Left renal cortex interstitium (tissue), 4 donors: ENCODE measurements around the gene TRIM17. TPM values are rescaled to one million over a fixed set of nuclear protein-coding genes. Genes with fewer than 3 reads are reported as not detected.

Experiments
- DNase-seq, 4 donors: peaks; one replicate each; pipeline ENCODE4 v3.0.0-alpha.2; 2013; ENCODE audit warnings: low read depth in 4 of 4, low spot score in 2 of 4, missing footprints in 1 of 4
- polyA plus RNA-seq, 4 donors: library from polyadenylated mRNA; unstranded; fragments of 120-200 nt; gene quantifications; one replicate each; pipeline ENCODE4 v1.2.1, GENCODE V29; 2013; ENCODE audit not compliant: insufficient read length in 4 of 4

TRIM17 gene
- polyA plus RNA-seq, 4 donors = 4.6 to 14.0 (median 8.7) TPM

DNA sequence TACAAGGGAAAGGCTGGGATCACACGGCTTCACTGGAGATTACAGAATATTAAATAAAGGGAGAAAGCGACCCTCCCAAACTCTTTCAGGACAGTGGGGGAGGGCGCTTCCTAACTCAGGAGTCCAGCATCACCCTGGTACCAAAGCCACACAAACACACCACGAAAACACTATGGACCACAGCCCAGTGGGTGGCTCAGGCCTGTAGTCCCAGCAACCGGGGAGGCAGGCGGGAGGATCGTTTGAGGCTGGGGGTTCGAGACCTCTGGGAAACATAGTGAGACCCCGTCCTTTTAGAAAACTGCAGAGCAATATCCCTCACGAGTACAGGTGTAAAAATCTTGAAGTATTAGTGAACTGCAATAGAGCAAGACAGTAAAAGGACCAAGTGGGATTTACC is 26.0 kb downstream of the TRIM17 start:
- DNase-seq = no peak

DNA sequence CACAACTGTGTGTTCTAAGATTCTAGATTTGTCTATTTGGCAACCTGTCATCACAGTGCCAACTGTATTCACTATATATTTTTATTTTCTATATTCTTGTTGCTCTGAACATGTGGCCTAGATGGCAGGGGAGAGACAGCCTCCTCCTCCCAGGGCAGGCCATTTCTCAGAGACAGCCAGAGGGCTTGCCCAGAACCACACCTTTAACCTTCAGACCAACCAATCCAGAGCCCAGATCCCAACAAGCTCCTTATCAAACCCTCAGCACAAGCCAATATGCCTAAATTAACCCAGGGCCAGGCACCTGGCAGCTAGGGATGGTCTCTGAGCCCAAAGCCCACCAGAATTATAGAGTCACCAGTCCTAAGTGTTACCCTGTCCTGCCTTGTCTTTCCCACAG is 29.3 kb downstream of the TRIM17 start:
- no peak for DNase-seq

DNA sequence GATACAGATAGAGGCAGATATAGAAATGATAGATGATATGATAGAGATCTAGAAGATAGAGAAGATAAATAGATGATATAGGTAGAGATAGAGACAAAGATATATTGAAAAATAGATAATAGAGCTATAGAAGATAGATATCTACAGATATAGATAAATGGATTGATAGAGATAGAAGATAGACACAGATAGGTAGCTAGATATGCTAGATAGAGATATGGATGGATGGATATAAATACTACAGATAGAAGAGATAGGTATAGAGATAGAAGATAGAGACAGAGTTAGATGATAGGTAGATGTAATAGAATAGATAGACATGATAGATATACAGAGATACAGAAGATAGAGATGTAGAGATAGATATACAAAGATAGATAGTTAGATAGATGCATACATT is 31.4 kb downstream of the TRIM17 start:
- DNase-seq = no peak

DNA sequence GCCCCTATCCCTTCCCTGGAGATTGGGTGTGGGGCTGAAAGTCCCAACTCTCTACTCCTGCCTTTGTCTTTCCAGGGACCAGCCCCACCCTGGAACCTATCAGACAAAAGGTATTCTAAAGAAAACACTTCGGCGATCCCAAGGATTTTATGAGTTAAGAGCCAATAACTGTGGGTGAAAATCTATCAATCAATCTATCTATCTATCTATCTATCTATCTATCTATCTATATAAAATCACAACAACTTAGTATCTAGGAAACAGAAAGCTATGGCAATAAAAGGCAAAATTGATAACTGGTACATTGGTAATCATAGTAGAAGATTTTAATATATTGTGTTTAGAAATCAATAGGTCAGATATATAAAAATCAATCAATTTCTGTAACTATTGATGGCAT is 32.9 kb downstream of the TRIM17 start:
- no peak for DNase-seq

DNA sequence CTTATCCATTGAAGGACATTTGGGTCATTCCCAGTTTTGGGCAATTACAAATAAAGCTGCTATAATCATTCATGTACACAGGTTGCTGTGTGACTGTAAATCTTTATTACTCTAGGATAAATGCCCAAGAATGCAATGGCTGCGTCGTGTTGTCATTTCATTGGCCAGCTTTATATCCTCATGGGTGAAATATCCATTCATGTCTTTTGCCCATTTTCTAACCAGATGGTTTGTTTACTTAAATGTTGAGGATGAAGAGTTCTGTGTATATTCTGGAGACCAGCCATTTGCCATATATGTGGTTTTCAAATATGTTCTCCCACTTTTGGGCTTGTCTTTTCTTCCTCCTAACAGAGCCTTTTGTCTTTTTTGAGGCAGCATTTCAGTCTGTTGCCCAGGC is 35.3 kb downstream of the TRIM17 start:
- no peak for DNase-seq

DNA sequence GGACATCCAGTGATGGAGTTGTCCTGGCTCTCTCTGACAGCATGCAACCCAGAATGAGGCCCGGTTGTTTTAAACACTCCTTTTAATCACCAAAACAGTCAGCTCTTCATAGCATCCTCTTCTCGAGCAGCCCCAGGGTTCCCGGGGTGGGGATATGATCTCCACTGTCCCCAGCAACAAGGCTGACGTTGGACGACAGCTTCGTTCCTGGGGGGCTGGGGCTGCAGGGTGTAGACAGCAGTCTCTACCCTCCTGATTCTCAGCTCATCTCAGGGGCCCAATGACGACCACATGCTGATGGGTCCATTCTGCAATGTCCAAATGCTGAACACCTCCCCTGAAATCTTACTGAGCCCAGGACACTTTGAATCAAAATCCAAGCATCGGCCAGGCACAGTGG is 37.0 kb downstream of the TRIM17 start:
- DNase-seq = no peak

DNA sequence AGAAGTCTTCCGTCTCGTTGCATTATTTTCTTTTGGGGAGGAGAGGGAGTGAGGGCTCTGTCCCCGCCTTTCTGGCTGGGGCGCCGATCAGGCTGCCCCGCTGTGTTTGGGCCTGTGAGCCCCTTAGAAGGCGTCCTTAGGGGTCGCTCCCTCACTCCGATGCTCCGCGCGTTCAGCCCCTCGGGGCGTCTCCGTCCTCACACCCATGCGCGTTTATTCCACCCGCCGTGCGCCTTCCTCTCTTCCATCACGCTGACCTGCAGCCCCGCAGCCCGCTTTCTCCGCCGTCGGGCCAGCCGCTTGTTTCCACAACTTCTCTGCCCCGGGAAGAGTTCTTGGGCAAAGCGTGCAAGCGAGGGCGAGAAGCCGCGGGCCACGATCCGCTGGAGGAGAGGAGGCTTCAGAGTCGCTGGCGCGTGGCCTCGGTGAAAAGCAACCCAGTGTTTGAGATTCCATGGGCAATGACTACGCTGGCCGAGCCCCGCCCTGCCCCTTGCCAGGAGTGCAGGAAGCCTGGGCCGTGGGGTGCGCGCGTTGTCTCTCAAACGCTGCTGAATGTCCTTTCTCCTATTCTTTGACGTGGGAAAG is 37.7 kb downstream of the TRIM17 start:
- DNase-seq = peak in 1 of 4 donors; percentile 7

DNA sequence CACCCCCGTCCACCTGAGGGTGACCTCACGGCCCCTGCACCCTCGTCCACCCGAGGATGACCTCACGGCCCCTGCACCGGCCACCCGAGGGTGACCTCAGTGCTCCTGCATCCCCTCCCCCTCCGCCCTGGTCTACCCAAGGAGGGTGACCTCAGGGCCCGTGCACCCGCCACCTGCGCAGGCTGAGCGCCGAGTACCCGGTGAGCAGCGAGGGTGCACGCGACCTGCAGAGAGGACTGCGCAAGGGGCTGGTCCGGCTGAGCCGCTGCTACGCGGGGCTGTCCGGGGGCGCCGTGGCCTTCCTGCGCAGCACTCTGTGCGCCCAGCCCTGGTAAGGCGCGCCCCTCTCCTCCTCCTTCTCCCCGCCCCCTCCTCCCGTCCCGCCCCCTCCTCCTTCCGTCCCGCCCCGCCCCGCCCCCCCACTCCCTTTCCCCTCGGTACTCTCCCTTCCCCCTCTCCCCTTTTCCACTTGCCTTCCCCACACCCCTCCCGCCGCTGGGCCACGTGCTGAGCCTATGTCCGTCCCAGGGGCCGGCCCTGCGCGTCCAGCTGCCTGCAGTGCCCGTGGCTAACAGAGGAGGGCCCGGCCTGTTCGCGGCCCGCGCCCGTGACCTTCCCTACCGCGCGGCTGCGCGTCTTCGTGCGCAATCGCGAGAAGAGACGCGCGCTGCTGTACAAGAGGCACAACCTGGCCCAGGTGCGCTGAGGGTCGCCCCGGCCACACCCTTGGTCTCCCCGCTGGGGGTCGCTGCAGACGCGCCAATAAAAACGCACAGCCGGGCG is 38.4 kb downstream of the TRIM17 start:
- DNase-seq = peak; percentile 53 to 55 (median 54)

DNA sequence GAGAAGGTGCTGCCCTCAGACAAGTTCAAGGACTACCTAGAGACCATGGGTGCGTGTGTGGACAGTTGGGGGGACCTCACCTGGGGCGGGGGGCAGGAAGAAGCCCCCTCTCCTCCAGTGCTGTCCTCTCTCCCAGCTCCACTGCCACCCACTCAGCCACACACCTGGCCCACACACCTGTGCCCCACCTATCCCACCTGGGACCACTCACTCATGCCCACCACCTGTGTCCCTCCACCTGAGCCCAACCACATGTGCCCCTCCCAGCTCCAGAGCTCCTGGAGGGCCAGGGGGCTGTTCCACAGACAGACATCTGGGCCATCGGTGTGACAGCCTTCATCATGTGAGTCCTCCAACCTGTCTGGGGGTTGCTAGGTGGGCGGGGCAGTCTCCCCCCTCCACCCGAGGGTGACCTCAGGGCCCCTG is 39.0 kb downstream of the TRIM17 start:
- DNase-seq = no peak

DNA sequence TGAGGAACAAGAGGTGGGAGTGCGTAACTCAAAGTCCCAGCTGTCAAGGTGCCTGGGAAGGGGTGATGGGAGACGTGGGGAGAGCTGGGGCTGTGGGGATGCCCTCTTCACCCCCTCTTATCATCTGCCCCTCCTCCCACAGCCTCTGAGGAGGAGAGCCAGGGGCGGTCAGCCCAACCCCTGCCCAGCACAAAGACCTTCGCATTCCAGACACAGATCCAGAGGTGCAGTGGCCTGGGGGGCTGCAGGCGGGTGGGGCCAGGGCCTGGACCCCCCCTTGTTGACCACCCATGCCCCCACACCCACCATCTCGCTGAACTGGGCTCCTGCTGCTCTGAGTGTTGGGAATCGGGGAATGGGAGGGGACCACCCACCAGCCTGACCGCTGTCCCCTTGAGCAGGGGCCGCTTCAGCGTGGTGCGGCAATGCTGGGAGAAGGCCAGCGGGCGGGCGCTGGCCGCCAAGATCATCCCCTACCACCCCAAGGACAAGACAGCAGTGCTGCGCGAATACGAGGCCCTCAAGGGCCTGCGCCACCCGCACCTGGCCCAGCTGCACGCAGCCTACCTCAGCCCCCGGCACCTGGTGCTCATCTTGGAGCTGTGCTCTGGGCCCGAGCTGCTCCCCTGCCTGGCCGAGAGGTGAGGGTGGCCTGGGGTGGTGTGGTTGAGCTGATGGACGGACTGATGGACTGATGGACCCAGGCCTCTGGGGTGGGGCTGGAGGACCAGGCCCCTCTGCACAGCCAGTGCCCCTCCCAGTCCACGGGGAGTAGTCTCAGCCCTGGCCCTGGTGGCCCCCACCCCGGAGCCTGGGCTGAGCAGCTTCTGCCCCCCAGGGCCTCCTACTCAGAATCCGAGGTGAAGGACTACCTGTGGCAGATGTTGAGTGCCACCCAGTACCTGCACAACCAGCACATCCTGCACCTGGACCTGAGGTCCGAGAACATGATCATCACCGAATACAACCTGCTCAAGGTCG is 39.7 kb downstream of the TRIM17 start:
- DNase-seq = no peak

DNA sequence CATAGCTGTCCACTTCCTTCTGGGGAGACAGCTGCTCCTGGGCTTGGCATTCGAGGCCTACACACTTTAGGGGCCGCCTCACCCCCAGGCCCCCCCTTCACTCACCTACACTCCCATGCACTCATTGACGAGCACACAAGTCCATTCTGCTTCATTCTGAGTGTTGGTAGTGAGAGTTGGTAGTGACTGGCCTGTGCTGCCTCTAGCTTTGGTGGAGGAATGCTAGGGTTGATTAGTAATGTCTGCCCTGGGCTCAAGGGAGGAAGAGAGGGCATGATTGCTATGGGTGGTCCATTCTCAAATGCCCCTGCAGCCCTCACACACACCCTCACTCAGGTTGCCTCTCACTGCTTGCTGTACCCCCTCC is 40.4 kb downstream of the TRIM17 start:
- no peak for DNase-seq

DNA sequence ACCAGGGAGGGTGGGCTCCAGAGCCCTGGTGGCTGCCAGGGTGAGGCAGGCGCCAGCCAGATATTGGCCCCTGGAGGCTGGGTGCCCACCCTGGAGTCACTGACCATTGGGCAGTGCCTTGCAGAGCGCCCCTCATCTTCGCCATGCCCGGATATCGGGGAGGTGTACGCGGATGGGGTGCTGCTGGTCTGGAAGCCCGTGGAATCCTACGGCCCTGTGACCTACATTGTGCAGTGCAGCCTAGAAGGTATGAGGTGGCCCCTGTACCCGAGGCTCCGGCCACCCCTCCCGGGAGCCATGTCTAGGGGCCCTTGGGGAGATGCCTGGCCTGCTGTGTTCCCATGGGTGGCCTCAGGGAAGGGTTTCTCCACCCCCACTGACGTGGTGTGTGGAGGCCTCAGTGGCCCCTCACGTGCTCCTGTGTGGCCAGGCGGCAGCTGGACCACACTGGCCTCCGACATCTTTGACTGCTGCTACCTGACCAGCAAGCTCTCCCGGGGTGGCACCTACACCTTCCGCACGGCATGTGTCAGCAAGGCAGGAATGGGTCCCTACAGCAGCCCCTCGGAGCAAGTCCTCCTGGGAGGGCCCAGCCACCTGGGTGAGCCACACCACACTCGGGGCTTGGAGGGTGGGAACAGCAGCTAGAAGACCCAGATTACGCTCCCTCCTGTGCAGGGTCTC is 40.9 kb downstream of the TRIM17 start:
- no peak for DNase-seq

DNA sequence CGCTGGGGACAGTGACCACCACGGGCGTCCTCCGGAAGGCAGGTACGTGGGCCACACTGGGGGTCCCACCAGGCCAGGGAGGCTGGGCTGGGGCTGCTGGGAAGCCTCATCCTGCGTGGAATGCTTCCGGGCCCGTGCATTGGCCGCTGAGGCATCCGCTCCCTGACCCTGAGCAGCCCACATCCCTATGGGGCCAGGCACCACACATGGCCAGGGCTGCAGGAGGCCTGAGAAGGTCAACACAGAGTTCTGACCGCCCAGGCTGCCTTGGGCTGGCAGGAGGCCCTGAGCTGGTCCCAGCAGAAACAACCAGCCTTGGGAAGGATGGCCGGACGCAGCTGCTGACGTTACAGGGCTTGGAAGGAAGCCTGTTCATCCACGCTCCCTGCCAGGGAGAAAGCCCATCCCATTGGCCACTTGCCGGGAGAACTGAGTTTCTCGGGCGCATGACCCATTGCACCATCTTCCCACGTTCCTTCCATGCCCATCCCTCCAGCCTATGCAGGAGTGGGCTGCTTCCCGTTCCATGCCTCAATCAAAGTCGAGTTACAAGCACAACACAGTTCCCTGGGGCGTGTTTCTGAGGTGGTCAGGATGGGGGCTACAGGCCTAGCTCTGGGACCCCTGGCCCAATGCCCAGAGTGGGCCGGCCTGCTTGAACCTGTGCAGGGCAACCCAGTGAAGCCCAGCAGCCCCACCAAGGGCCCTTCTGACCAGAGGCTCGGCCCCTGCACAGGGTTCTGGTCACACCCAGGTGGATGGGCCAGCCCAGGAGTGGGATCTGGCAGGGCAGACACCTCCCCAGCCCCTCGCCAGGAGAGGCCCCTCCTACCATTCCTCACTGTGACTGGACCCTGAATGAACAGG is 41.7 kb downstream of the TRIM17 start:
- DNase-seq = no peak

DNA sequence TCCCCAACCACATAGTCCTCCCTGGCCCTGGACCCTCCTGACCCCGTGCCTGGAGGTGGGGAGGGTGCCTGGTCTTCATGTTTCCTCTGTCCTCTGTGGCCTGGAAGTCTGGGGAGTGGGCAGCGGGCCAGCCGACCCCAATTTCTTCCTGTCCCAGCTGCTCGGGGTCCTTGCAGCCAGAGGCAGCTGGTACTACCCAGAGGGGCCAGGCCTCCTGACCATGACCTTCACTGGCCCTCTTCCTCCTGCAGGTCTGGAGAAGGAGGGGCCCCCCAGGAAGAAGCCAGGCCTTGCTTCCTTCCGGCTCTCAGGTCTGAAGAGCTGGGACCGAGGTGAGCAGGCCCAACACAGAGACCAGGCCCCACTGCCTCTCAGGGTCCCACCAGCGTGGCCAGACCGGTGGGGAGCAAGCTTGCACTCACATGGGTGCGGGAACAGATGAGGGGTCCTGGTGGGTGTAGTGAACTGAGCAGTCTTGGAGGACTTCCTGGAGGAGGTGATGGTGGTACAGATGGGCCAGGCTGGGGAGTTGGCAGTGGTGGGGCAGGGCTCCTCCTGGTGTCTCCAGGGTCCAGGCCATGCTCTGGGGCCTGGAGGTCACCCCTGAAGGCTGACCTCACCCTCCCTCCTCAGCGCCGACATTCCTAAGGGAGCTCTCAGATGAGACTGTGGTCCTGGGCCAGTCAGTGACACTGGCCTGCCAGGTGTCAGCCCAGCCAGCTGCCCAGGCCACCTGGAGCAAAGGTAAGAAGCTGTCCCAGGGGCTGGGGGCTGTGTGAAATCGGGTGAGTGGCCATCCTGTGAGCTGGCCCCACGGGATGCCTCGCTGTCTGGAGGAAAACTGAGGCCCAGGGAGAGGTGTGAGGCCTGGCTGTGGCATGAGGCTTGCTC is 42.7 kb downstream of the TRIM17 start:
- no peak for DNase-seq

DNA sequence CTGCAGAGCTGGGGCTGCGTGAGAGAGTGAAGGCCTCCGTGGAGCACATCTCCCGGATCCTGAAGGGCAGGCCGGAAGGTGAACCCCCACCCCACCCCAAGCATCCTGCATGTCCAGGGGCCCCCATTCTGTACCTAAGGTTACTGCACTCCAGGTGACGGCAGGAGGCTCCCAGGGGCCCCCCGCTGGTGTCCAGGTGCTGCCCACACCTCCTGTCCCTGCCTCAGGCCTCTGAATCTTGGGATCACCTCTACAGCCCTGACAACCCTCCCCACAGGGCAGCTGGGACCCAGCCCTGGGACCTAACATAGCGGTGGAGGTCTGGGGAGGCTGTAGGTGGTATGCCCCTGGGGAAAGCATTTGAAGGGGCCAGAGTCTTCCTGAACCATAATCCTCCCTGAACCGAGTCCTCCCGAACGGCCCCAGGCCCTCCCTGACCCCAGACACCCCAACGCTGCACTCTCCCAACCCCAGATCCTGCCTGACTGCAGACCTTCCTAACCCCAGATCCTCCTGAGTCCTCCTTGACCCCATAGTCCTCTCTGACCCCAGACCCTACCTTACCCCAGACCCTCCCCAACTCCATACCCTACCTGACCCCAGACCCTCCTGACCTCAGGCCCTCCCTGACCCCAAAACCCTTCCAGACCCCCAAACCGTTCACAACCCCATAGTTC is 43.5 kb downstream of the TRIM17 start:
- DNase-seq = no peak

DNA sequence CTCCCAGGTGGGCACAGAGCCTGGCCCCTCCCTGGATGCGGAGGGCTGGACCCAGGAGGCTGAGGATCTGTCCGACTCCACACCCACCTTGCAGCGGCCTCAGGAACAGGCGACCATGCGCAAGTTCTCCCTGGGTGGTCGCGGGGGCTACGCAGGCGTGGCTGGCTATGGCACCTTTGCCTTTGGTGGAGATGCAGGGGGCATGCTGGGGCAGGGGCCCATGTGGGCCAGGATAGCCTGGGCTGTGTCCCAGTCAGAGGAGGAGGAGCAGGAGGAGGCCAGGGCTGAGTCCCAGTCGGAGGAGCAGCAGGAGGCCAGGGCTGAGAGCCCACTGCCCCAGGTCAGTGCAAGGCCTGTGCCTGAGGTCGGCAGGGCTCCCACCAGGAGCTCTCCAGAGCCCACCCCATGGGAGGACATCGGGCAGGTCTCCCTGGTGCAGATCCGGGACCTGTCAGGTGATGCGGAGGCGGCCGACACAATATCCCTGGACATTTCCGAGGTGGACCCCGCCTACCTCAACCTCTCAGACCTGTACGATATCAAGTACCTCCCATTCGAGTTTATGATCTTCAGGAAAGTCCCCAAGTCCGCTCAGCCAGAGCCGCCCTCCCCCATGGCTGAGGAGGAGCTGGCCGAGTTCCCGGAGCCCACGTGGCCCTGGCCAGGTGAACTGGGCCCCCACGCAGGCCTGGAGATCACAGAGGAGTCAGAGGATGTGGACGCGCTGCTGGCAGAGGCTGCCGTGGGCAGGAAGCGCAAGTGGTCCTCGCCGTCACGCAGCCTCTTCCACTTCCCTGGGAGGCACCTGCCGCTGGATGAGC is 44.3 kb downstream of the TRIM17 start:
- DNase-seq = peak in 3 of 4 donors; percentile 15 to 53 (median 26)

DNA sequence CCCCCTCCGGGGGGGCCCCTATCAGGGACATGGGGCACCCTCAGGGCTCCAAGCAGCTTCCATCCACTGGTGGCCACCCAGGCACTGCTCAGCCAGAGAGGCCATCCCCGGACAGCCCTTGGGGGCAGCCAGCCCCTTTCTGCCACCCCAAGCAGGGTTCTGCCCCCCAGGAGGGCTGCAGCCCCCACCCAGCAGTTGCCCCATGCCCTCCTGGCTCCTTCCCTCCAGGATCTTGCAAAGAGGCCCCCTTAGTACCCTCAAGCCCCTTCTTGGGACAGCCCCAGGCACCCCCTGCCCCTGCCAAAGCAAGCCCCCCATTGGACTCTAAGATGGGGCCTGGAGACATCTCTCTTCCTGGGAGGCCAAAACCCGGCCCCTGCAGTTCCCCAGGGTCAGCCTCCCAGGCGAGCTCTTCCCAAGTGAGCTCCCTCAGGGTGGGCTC is 44.9 kb downstream of the TRIM17 start:
- no peak for DNase-seq
